ENCODE results near the gene GPLD1.

DNA sequence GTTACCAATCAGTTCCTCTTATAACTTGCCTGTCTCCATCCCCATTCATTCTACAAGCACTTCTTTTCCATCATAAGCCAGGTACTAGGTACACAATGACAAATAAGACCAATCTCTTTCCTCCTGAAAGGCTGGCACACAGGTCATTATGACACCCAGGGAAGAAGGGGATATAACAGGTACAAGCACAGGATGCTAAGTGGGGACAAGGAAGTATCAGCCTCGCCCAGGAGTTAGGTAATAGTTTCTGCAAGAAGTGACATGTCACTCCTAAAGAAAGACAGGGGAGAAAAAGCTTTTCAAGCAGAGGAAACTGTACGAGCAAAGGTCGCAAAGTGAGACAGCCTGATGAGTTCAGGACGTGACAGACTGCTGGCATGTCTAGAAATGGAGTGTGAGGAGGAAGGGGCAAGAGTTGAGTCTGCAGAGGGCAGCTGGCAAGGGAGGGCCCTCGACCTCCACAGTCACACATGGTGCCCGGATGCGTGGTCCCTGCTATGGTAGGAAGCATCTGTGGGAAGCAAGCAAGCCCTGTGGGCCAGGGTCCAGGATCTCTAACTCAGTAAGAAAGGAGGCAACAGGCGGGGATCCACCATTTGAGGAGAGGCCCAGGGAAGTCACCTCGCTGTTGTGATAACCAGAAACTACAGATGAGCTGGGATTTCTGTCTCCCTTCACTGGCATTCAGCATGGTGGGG is 40.4 kb downstream of the GPLD1 start:
- TF ChIP-seq, protein P1, sequence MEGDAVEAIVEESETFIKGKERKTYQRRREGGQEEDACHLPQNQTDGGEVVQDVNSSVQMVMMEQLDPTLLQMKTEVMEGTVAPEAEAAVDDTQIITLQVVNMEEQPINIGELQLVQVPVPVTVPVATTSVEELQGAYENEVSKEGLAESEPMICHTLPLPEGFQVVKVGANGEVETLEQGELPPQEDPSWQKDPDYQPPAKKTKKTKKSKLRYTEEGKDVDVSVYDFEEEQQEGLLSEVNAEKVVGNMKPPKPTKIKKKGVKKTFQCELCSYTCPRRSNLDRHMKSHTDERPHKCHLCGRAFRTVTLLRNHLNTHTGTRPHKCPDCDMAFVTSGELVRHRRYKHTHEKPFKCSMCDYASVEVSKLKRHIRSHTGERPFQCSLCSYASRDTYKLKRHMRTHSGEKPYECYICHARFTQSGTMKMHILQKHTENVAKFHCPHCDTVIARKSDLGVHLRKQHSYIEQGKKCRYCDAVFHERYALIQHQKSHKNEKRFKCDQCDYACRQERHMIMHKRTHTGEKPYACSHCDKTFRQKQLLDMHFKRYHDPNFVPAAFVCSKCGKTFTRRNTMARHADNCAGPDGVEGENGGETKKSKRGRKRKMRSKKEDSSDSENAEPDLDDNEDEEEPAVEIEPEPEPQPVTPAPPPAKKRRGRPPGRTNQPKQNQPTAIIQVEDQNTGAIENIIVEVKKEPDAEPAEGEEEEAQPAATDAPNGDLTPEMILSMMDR (conservative IDR thresholded peaks at IDR 0.05): no peak
- no peak for TF ChIP-seq ZFX (IDR thresholded peaks at IDR 0.05)
